SJCRH30 (cell line): Measurements from ENCODE around the gene OR52A5. TPM values are rescaled to one million over a fixed set of nuclear protein-coding genes. Genes with fewer than 3 reads are reported as not detected.
"Not testable (repeated sequence)": the region's sequence is repeated elsewhere in the genome, so short reads cannot be mapped to it uniquely, and the experiment has no call there.

Experiments
- DNase-seq, 2 experiments: peaks; one replicate each; pipeline ENCODE4 v3.0.0-alpha.2; 2015 to 2020
- H3K27ac ChIP-seq: fragments of 250-450 bp; sonication (Bioruptor Pico); 2 replicates; pipeline ENCODE4 v1.5.1; 2020; ENCODE audit warnings: mild to moderate bottlenecking, moderate library complexity
- H3K27me3 ChIP-seq: fragments of 250-450 bp; sonication (Bioruptor Pico); 2 replicates; pipeline ENCODE4 v1.5.1; 2020; ENCODE audit warnings: mild to moderate bottlenecking, moderate library complexity
- H3K36me3 ChIP-seq: fragments of 250-450 bp; sonication (Bioruptor Pico); 2 replicates; pipeline ENCODE4 v1.5.1; 2020; ENCODE audit warnings: mild to moderate bottlenecking, moderate library complexity
- H3K4me1 ChIP-seq: fragments of 250-450 bp; sonication (Bioruptor Pico); 2 replicates; pipeline ENCODE4 v1.5.1; 2020; ENCODE audit warnings: mild to moderate bottlenecking, moderate library complexity
- H3K4me3 ChIP-seq: fragments of 250-450 bp; sonication (Bioruptor Pico); 2 replicates; pipeline ENCODE4 v1.5.1; 2020; ENCODE audit warnings: mild to moderate bottlenecking, moderate library complexity
- H3K9me3 ChIP-seq: fragments of 250-450 bp; sonication (Bioruptor Pico); replicated peaks from 2 replicates; pipeline ENCODE4 v1.5.1; 2020; ENCODE audit warnings: mild to moderate bottlenecking, moderate library complexity
- total RNA-seq: library from RNA; depleted of rRNA; stranded (reverse); fragments of >200 nt; shearing (Covaris generic); gene quantifications from 2 replicates; pipeline ENCODE4 v1.2.3, GENCODE V29; 2014; rRNA removed

The OR52A5 gene
- not detected in 2 replicates for total RNA-seq

- Histone ChIP-seq H3K4me1 (no peaks in the 10 kb centered on the region), H3K36me3 (no peaks in the 10 kb centered on the region), H3K4me3 (no peak within 1 kb of the TSS), H3K9me3 (no peaks in the 10 kb centered on the region), H3K27ac (no peak within 1 kb of the TSS), H3K27me3 (0 out of 2 replicates have a peak, but pooled peaks cover 7% of the 10 kb centered on the region)
- DNase-seq: no peak
These were observed at the start of gene OR52A5 for GRCh38 chr11:5137996-5138395. Gene OR52A5 (minus strand): TSS chr11:5138356. CDS start chr11:5132642, 5,714 bp downstream.

DNA sequence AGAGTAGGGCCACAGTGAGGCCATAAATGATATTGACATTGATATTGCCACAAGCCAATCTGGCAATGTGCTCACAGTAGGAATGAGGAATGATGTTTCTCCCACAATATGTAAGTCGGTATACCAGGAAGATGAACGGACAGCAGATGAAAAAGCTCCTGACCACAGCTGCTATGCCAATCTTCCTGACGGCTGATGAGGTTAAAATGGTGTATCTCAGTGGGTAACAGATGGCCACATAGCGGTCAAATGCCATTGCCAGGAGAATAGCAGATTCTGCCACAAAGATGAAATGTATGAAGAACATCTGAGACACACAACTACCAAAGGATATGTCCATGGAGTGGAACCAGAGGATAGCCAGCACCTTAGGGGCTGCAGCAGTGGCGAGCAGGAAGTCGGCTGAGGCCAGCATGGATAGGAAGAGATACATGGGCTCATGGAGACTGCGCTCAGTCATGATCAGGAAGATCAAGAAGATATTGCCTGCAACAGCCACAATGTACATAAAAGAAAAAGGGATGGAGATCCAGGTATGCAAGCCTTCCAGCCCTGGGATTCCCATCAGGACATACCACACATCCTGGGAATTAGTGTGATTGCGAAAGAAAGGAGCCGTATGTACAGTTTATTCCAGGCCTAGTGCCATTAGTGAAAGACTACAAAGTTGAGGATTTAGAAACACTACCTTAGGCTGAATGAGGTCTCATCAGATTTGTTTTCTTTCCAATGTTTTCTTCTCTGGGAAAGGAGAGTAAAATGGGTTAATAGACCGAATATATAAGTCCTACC lies 40.1 kb upstream of the OR52A5 start:
- Histone ChIP-seq H3K27me3 (no peaks in the 10 kb centered on the region), H3K27ac (no peak overlapping the region), H3K4me3 (no peak overlapping the region), H3K9me3 (no peaks in the 10 kb centered on the region), H3K36me3 (no peaks in the 10 kb centered on the region), H3K4me1 (no peaks in the 10 kb centered on the region)
- peak in 1 of 2 experiments; percentile 3 for DNase-seq

- no peak overlapping the region for H3K27ac ChIP-seq
- H3K27me3 ChIP-seq: no peaks in the 10 kb centered on the region
- no peak for DNase-seq
These were observed 36.8 kb upstream of the OR52A5 start for GRCh38 chr11:5174934-5175333.

GRCh38 chr11:5171856-5172255 lies 33.7 kb upstream of the OR52A5 start:
- Histone ChIP-seq H3K4me3 (no peak overlapping the region), H3K36me3 (no peaks in the 10 kb centered on the region), H3K9me3 (no peaks in the 10 kb centered on the region), H3K27ac (no peak overlapping the region), H3K27me3 (no peaks in the 10 kb centered on the region), H3K4me1 (no peaks in the 10 kb centered on the region)
- DNase-seq: no peak

More at GRCh38 chr11:5174934-5175333, 36.8 kb upstream of the OR52A5 start:
- Histone ChIP-seq H3K9me3 (no peaks in the 10 kb centered on the region), H3K4me1 (no peaks in the 10 kb centered on the region), H3K4me3 (no peak overlapping the region), H3K36me3 (no peaks in the 10 kb centered on the region)

GRCh38 chr11:5165898-5166297 lies 27.7 kb upstream of the OR52A5 start:
- DNase-seq, H3K36me3 ChIP-seq, H3K27ac ChIP-seq, H3K9me3 ChIP-seq, H3K4me3 ChIP-seq, H3K4me1 ChIP-seq, H3K27me3 ChIP-seq: not testable (repeated sequence)

GRCh38 chr11:5164807-5165206 lies 26.7 kb upstream of the OR52A5 start:
- H3K4me1 ChIP-seq, H3K36me3 ChIP-seq, H3K9me3 ChIP-seq, H3K4me3 ChIP-seq, H3K27me3 ChIP-seq, H3K27ac ChIP-seq, DNase-seq: not testable (repeated sequence)

DNA sequence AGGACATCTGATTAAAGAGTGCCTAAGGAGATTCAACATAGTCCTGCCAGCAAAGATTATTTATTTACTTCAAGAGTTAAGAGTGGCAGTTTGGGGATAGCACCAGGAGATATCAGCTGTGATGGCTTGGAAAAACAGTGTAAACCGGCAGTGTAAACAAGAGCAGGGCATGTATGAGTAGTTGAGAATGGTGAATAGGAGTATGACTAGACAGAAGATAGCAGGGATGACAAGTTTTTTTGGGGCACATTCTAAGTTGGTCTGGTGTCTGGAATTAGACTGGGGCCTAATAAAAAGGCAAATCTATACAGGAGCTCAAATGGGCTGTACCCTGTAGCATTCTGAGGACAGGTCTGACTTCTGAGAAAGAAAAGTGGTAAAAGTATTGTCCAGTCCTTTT lies 22.9 kb upstream of the OR52A5 start:
- DNase-seq, H3K27me3 ChIP-seq, H3K27ac ChIP-seq, H3K4me1 ChIP-seq, H3K4me3 ChIP-seq, H3K36me3 ChIP-seq, H3K9me3 ChIP-seq: not testable (repeated sequence)

DNA sequence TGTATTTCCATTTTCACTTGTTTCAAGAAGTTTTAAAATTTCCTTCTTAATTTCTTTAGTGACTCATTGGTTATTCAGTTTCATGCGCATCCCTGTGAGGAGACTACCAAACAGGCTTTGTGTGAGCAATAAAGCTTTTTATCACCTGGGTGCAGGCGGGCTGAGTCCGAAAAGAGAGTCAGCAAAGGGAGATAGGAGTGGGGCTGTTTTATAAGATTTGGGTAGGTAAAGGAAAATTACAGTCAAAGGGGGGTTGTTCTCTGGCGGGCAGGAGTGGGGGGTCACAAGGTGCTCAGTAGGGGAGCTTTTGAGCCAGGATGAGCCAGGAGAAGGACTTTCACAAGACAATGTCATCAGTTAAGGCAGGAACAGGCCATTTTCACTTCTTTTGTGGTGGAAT lies 22.1 kb upstream of the OR52A5 start:
- H3K36me3 ChIP-seq, H3K9me3 ChIP-seq, H3K4me3 ChIP-seq, H3K27me3 ChIP-seq, H3K27ac ChIP-seq, H3K4me1 ChIP-seq, DNase-seq: not testable (repeated sequence)

DNA sequence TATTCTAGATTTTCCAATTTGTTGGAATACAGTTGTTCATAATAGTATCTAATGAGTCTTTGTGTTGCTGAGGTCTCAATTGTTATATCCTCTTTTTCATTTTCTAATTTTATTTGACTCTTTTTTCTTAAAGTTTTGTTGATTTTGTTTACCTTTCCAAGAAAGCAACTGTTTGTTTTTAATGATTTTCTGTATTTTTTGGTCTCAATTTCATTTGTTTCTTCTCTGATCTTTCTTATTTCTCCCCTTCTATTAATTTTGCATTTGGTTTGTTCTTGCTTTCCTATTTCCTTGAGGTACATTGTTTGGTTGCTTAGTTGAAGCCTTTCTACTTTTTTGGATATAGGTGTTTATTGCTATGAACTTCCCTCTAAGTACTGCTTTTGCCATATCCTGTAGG lies 21.6 kb upstream of the OR52A5 start:
- no peaks in the 10 kb centered on the region for H3K9me3 ChIP-seq
- no peaks in the 10 kb centered on the region for H3K36me3 ChIP-seq
- no peaks in the 10 kb centered on the region for H3K4me1 ChIP-seq
- no peak overlapping the region for H3K4me3 ChIP-seq
- no peak for DNase-seq
- H3K27ac ChIP-seq: no peak overlapping the region
- no peaks in the 10 kb centered on the region for H3K27me3 ChIP-seq

DNA sequence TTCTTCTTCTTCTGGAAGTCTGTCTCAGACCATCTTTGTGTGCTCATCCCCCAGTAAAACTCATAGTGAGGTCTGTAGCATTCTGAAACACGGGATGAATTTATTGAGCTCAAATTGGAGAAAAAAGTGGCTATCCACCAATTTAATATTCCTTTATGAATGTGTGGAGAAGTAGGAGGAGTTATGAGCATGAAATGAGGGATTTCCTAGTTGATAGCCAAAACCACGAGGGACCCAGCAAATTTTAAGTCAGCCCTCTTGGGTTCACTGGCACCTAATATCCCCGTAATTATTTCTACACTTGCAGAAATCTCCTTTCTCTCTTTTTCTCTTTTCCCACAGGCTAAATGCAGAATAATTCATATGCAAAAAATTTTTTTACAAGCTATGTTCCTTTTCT lies 16.5 kb upstream of the OR52A5 start, which contains the start of gene OR52A1:
OR52A1 (minus strand) TSS at position 101 of the 400 bp plus-strand sequence. CDS start 2,388 bp downstream, outside the sequence.
- Histone ChIP-seq H3K4me1 (no peaks in the 10 kb centered on the region), H3K36me3 (no peaks in the 10 kb centered on the region), H3K4me3 (no peak within 1 kb of the TSS), H3K27ac (no peak within 1 kb of the TSS), H3K9me3 (no peaks in the 10 kb centered on the region), H3K27me3 (no peaks in the 10 kb centered on the region; the same call in 1 of the 2 replicates)
- DNase-seq: no peak

GRCh38 chr11:5153574-5154431 lies 15.6 kb upstream of the OR52A5 start:
- Histone ChIP-seq H3K27me3 (no peaks in the 10 kb centered on the region; the same call in 1 of the 2 replicates), H3K9me3 (no peaks in the 10 kb centered on the region), H3K4me1 (no peaks in the 10 kb centered on the region), H3K36me3 (no peaks in the 10 kb centered on the region), H3K4me3 (no peak overlapping the region), H3K27ac (no peak overlapping the region)
- DNase-seq: no peak

- DNase-seq: no peak
- H3K27ac ChIP-seq: no peak overlapping the region
- no peak overlapping the region for H3K4me3 ChIP-seq
- no peaks in the 10 kb centered on the region for H3K4me1 ChIP-seq
- no peaks in the 10 kb centered on the region for H3K9me3 ChIP-seq
- H3K27me3 ChIP-seq: no peaks in the 10 kb centered on the region; the same call in 1 of the 2 replicates
- H3K36me3 ChIP-seq: no peaks in the 10 kb centered on the region
These were observed 13.6 kb upstream of the OR52A5 start for GRCh38 chr11:5151713-5152153.

- H3K27me3 ChIP-seq, DNase-seq, H3K27ac ChIP-seq, H3K36me3 ChIP-seq, H3K4me1 ChIP-seq, H3K9me3 ChIP-seq, H3K4me3 ChIP-seq: not testable (repeated sequence)
These were observed 6.0 kb upstream of the OR52A5 start for GRCh38 chr11:5144206-5144605.

GRCh38 chr11:5137014-5137413 lies 1.1 kb downstream of the OR52A5 start:
- no peak overlapping the region for H3K4me3 ChIP-seq
- 0 out of 2 replicates have a peak, but pooled peaks cover 7% of the 10 kb centered on the region for H3K27me3 ChIP-seq
- no peak overlapping the region for H3K27ac ChIP-seq
- no peaks in the 10 kb centered on the region for H3K9me3 ChIP-seq
- no peaks in the 10 kb centered on the region for H3K36me3 ChIP-seq
- H3K4me1 ChIP-seq: no peaks in the 10 kb centered on the region
- no peak for DNase-seq

- no peaks in the 10 kb centered on the region for H3K4me1 ChIP-seq
- no peaks in the 10 kb centered on the region for H3K36me3 ChIP-seq
- no peaks in the 10 kb centered on the region for H3K9me3 ChIP-seq
- 0 out of 2 replicates have a peak, but pooled peaks cover 7% of the 10 kb centered on the region for H3K27me3 ChIP-seq
- no peak overlapping the region for H3K27ac ChIP-seq
- no peak overlapping the region for H3K4me3 ChIP-seq
- no peak for DNase-seq
These were observed 1.9 kb downstream of the OR52A5 start for GRCh38 chr11:5136261-5136660.
